Measurements from ENCODE around the gene SLC5A2. TPM values are rescaled to one million over a fixed set of nuclear protein-coding genes. Genes with fewer than 3 reads are reported as not detected.

Gene SLC5A2
- total and polyA plus RNA-seq, 2 of the 13 experiments (the other 11 are each of a cell fraction or from before 2014, with no cell fraction given): 0.24 to 0.97 TPM

DNA sequence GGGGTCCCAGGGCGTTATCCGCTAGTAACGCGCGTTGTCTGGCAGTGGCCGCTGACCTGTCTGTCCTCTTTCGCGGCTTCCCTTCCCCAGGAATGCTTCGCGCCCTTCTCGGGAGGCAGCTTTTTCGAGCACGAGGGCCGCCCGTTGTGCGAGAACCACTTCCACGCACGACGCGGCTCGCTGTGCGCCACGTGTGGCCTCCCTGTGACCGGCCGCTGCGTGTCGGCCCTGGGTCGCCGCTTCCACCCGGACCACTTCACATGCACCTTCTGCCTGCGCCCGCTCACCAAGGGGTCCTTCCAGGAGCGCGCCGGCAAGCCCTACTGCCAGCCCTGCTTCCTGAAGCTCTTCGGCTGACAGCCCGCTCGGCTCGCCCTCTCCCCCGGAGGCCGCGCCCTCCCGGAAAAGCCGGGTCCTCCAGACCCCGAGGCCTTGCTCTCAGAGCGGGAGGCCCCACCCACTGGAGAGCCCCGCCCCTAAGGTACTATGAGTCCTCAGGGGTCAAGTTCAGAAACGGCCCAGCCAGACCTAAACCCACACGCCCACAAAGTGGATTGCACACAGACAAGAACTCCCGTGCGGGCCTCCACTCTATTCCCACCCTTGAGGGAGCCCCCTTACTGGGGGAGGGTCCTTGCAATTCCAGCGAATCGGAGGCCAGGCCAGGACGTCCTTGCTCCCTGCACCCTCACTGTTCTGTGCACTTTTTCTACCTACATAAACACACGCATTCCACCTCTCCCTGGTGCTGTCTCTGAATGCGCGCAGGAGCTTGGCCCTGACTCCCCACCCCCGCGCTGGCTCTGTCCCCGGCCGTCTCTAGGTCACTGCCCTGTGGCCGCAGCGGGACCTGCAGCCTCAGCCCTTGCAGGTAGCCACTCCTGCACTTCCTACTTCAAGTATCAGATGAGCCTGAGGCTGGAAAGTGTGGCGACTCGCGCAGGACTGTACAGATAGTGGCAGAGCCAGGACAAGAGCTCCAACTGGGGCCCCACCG lies 5.4 kb upstream of the SLC5A2 start (continued):
- TF ChIP-seq, protein P1, sequence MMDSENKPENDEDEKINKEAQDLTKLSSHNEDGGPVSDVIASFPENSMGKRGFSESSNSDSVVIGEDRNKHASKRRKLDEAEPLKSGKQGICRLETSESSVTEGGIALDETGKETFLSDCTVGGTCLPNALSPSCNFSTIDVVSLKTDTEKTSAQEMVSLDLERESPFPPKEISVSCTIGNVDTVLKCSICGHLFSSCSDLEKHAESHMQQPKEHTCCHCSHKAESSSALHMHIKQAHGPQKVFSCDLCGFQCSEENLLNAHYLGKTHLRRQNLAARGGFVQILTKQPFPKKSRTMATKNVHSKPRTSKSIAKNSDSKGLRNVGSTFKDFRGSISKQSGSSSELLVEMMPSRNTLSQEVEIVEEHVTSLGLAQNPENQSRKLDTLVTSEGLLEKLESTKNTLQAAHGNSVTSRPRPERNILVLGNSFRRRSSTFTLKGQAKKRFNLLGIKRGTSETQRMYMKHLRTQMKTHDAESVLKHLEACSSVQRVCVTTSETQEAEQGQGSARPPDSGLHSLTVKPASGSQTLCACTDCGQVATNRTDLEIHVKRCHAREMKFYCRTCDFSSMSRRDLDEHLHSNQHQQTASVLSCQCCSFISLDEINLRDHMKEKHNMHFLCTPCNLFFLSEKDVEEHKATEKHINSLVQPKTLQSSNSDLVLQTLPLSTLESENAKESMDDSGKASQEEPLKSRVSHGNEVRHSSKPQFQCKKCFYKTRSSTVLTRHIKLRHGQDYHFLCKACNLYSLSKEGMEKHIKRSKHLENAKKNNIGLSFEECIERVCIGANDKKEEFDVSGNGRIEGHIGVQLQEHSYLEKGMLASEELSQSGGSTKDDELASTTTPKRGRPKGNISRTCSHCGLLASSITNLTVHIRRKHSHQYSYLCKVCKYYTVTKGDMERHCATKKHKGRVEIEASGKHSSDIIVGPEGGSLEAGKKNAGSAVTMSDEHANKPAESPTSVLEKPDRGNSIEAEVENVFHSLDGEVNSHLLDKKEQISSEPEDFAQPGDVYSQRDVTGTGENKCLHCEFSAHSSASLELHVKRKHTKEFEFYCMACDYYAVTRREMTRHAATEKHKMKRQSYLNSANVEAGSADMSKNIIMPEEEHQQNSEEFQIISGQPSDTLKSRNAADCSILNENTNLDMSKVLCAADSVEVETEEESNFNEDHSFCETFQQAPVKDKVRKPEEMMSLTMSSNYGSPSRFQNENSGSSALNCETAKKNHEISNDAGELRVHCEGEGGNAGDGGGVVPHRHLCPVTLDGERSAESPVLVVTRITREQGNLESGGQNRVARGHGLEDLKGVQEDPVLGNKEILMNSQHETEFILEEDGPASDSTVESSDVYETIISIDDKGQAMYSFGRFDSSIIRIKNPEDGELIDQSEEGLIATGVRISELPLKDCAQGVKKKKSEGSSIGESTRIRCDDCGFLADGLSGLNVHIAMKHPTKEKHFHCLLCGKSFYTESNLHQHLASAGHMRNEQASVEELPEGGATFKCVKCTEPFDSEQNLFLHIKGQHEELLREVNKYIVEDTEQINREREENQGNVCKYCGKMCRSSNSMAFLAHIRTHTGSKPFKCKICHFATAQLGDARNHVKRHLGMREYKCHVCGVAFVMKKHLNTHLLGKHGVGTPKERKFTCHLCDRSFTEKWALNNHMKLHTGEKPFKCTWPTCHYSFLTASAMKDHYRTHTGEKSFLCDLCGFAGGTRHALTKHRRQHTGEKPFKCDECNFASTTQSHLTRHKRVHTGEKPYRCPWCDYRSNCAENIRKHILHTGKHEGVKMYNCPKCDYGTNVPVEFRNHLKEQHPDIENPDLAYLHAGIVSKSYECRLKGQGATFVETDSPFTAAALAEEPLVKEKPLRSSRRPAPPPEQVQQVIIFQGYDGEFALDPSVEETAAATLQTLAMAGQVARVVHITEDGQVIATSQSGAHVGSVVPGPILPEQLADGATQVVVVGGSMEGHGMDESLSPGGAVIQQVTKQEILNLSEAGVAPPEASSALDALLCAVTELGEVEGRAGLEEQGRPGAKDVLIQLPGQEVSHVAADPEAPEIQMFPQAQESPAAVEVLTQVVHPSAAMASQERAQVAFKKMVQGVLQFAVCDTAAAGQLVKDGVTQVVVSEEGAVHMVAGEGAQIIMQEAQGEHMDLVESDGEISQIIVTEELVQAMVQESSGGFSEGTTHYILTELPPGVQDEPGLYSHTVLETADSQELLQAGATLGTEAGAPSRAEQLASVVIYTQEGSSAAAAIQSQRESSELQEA (CRISPR knock-in tag; IDR thresholded peaks at IDR 0.05; ENCODE audit: not compliant biosample characterization): peak; percentile 30
- TF ChIP-seq, protein P2, sequence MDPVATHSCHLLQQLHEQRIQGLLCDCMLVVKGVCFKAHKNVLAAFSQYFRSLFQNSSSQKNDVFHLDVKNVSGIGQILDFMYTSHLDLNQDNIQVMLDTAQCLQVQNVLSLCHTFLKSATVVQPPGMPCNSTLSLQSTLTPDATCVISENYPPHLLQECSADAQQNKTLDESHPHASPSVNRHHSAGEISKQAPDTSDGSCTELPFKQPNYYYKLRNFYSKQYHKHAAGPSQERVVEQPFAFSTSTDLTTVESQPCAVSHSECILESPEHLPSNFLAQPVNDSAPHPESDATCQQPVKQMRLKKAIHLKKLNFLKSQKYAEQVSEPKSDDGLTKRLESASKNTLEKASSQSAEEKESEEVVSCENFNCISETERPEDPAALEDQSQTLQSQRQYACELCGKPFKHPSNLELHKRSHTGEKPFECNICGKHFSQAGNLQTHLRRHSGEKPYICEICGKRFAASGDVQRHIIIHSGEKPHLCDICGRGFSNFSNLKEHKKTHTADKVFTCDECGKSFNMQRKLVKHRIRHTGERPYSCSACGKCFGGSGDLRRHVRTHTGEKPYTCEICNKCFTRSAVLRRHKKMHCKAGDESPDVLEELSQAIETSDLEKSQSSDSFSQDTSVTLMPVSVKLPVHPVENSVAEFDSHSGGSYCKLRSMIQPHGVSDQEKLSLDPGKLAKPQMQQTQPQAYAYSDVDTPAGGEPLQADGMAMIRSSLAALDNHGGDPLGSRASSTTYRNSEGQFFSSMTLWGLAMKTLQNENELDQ (CRISPR knock-in tag; IDR thresholded peaks at IDR 0.05; ENCODE audit: borderline replicate concordance): 0 out of 2 replicates have a peak, but pooled peaks have one; percentile 73
- TF ChIP-seq KDM6A (CRISPR knock-in tag; IDR thresholded peaks at IDR 0.05; ENCODE audit: low read depth) (peak; percentile 41; the same call in 1 of the 2 replicates), ZNF382 (CRISPR knock-in tag; IDR thresholded peaks at IDR 0.05; ENCODE audit: borderline replicate concordance) (no peak), RAD21 (CRISPR knock-in tag; IDR thresholded peaks at IDR 0.05) (peak; percentile 72), ZNF678 (CRISPR knock-in tag; IDR thresholded peaks at IDR 0.05) (peak; percentile 90; the same call in 1 of the 2 replicates), FLYWCH1 (CRISPR knock-in tag; IDR thresholded peaks at IDR 0.05) (no peak), ZSCAN21 (CRISPR knock-in tag; IDR thresholded peaks at IDR 0.05; ENCODE audit: borderline replicate concordance) (peak; percentile 48), ZBTB20 (CRISPR knock-in tag; IDR thresholded peaks at IDR 0.05; ENCODE audit: borderline replicate concordance, low read depth) (peak; percentile 86; the same call in 1 of the 2 replicates), TSC22D2 (CRISPR knock-in tag; IDR thresholded peaks at IDR 0.05; ENCODE audit: borderline replicate concordance) (peak; percentile 25; the same call in 1 of the 2 replicates), ZNF775 (CRISPR knock-in tag; IDR thresholded peaks at IDR 0.05; ENCODE audit: borderline replicate concordance) (no peak), KLF13 (CRISPR knock-in tag; IDR thresholded peaks at IDR 0.05) (no peak; the same call in 1 of the 2 replicates), SRY (CRISPR knock-in tag; IDR thresholded peaks at IDR 0.05) (peak; percentile 40), ZZZ3 (CRISPR knock-in tag; IDR thresholded peaks at IDR 0.05; ENCODE audit: borderline replicate concordance) (peak; percentile 55), ARNT2 (CRISPR knock-in tag; IDR thresholded peaks at IDR 0.05; ENCODE audit: low read depth) (peak; percentile 79; the same call in 1 of the 2 replicates), ZNF510 (CRISPR knock-in tag; IDR thresholded peaks at IDR 0.05; ENCODE audit: low read depth) (no peak), ZNF138 (CRISPR knock-in tag; IDR thresholded peaks at IDR 0.05; ENCODE audit: low read depth) (0 out of 2 replicates have a peak, but pooled peaks have one; percentile 34)
